WI38 (cell line): ENCODE results near the gene NR3C2.

Source experiments
- H3K4me3 ChIP-seq: 2 replicates; pipeline ENCODE4 v1.5.1; 2011; ENCODE audit warnings: low read depth, mild to moderate bottlenecking, control low read depth, low read length
- TF ChIP-seq, protein P1 (sequence below): IDR thresholded peaks from 2 replicates; pipeline ENCODE4 v1.5.1; 2012; ENCODE audit warnings: low read depth, mild to moderate bottlenecking, control low read depth, low read length

NR3C2 gene

DNA sequence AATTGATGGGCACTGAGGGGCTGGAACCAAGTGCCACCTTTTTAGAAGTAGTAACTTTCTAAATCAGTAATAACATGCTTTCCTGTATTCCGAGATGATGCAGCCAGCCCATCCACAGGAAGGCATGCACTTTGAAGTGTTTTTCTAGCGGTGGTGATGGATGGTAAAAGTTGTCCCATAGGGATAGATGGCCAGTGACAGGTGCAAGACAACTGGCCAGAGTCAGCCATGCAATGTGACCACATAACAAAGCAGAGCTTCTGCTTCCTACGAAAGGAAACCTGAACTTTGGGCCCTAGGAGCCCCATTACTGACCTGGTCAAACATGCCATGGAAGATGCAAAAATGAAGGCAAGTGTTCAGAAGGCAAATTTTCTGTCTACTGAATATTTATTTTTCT is 72.3 kb downstream of the NR3C2 start:
- H3K4me3 ChIP-seq = no peak overlapping the region
- TF ChIP-seq, protein P1, sequence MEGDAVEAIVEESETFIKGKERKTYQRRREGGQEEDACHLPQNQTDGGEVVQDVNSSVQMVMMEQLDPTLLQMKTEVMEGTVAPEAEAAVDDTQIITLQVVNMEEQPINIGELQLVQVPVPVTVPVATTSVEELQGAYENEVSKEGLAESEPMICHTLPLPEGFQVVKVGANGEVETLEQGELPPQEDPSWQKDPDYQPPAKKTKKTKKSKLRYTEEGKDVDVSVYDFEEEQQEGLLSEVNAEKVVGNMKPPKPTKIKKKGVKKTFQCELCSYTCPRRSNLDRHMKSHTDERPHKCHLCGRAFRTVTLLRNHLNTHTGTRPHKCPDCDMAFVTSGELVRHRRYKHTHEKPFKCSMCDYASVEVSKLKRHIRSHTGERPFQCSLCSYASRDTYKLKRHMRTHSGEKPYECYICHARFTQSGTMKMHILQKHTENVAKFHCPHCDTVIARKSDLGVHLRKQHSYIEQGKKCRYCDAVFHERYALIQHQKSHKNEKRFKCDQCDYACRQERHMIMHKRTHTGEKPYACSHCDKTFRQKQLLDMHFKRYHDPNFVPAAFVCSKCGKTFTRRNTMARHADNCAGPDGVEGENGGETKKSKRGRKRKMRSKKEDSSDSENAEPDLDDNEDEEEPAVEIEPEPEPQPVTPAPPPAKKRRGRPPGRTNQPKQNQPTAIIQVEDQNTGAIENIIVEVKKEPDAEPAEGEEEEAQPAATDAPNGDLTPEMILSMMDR = no peak

DNA sequence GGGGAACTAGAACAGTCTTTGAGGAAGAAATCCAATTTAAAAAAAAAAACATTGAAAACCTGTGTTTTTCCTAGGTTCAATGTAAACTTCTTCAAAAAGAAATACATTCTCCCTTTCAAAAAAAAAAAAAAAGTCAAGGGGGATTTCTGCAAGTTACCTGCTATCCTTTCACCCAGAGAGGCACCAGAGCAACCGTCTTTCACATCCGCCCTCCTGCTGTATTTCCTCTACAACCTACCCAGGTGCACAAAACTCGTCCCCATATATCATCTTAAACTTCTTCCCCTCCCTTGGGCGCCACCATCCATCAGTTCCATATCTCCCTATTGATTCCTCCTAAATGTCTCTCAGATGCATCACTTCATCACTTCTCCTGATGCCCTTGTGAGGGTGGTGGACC is 74.5 kb downstream of the NR3C2 start:
- TF ChIP-seq, protein P1 = no peak
- H3K4me3 ChIP-seq = no peak overlapping the region

DNA sequence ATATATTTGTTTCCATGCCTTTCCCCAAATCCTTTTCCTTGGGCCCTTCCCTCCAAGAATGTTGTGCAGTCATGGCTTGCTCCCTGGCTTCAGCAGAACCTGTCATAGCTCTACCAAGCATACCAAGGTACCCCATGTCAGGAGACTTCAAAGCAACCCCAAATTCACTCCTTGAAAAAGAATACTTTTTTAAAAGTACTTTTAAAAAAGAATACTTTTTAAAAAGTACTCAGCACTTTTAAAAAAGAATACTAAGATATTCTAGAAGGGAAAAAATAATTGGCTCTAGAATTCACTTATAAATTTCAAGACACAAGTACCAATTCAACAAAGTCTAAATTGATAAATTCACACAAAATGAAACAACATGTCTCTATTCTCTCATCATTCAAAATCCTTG is 76.0 kb downstream of the NR3C2 start:
- TF ChIP-seq, protein P1 = no peak
- no peak overlapping the region for H3K4me3 ChIP-seq

DNA sequence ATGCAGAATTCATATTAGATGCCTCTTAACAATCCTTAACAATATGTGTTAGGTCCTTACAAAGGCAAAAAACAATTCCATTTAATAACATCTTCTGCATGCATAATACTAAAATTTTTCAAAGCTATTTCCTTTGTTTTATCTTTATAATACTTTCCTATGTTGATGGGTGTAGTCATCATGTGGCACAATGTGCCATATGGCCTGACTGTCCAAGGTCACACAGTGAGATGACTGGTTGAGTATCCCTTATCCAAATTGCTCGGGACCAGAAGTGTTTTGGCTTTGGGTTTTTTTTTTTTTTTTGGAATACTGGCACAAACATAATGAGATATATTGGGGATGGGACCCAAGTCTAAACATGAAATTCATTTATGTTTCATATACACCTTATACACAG is 77.7 kb downstream of the NR3C2 start:
- TF ChIP-seq, protein P1 = no peak
- no peak overlapping the region for H3K4me3 ChIP-seq

DNA sequence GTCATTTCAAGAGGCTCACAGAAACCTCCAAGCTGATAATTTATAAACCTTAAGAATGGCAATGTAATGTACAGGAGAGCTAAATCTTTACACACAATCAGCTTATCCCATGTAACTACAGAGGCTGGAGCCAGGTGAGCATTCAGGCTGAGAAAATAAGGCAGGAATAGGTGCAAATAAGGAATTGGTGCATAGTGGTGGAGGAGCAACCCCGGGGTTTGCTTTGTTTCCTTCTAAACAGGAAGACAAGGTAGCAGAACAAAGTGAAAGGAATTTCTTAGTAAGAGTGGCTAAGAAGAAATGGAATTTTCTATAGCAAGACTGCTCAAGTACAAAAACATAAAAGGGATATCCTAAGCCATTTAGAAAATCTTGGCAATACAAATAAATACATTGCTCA is 82.4 kb downstream of the NR3C2 start:
- no peak overlapping the region for H3K4me3 ChIP-seq
- TF ChIP-seq, protein P1 = no peak

DNA sequence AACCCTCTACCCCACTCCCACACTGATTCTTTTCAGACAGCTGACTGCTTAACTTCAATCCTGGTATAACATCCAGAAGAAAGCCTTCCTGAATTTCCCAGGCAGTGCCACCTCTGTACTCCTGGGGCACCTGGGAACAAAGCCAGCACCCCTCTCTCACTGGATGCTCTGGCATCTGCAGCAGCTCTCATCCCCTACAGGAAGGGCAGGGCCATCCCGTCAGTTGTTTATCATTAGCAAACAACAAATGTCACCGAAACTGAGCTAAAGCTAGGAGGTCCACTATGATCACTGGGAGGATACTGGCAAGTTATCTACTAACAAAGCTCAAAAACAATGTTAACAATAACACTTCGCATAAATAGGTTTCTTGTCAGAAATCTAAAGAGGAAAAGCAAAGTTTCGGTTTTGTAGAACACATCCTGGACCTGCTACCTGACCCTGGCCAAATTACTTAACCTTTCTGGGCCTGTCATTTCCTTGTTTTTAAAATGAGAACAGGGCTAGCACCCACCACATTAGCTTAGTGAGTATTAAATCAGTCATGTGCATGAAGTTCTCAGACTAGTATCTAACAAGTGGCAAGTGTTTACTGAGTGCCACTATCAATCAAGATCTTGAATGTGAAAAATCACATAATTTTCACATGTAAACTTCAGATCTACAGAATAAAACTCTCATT is 86.6 kb downstream of the NR3C2 start:
- H3K4me3 ChIP-seq = no peak overlapping the region
- TF ChIP-seq, protein P1 = no peak

DNA sequence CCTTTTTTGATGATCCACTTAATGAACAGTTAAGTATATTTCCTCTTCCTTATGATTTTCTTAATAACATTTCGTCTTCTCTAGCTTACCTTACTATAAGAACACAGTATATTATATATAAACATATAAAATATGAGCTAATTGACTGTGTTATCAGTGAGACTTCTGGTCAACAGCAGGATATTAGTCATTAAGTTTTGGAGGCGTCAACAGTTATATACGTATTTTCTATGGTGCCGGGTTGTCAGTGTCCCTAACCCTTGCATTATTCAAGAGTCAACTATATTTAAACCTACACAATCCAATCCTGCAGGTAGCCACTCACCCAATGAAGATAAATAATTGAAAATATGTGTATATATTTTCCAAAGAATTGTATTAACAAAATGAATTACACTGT is 88.0 kb downstream of the NR3C2 start:
- TF ChIP-seq, protein P1 = no peak
- H3K4me3 ChIP-seq = no peak overlapping the region
